GM21529 (cell line): Measurements from ENCODE around the gene NHERF2.
"Not testable (repeated sequence)": the region's sequence is repeated elsewhere in the genome, so short reads cannot be mapped to it uniquely, and the experiment has no call there.

ENCODE experiments used
- ATAC-seq: cut with Tn5 transposase; IDR thresholded peaks from one replicate; pipeline ENCODE4 v1.9.1; 2021; ENCODE audit not compliant: unreplicated experiment

Gene NHERF2

GRCh38 chr16:2025878-2026460, 733 bp upstream of the NHERF2 start:
- no peak for ATAC-seq

- ATAC-seq: no peak
Measured at GRCh38 chr16:2027024-2028010, 615 bp downstream of the NHERF2 start.

GRCh38 chr16:2028146-2028545, 1.4 kb downstream of the NHERF2 start:
- no peak for ATAC-seq

GRCh38 chr16:2028620-2029220, 2.0 kb downstream of the NHERF2 start:
- no peak for ATAC-seq

- no peak for ATAC-seq
Measured at GRCh38 chr16:2029350-2029749, 2.6 kb downstream of the NHERF2 start.

GRCh38 chr16:2030036-2030435, 3.3 kb downstream of the NHERF2 start:
- ATAC-seq: no peak

GRCh38 chr16:2031081-2031577, 4.4 kb downstream of the NHERF2 start:
- no peak for ATAC-seq

GRCh38 chr16:2032285-2033056, 5.8 kb downstream of the NHERF2 start:
- ATAC-seq: no peak

- ATAC-seq: no peak
Measured at GRCh38 chr16:2033057-2033908, 6.6 kb downstream of the NHERF2 start.

GRCh38 chr16:2033909-2034695, 7.4 kb downstream of the NHERF2 start:
- ATAC-seq: not testable (repeated sequence)

- ATAC-seq: no peak
Measured at GRCh38 chr16:2034696-2035430, 8.2 kb downstream of the NHERF2 start.

- ATAC-seq: no peak
Measured at GRCh38 chr16:2035431-2036199, 8.9 kb downstream of the NHERF2 start.

GRCh38 chr16:2036200-2036966, 9.7 kb downstream of the NHERF2 start:
- ATAC-seq: no peak

GRCh38 chr16:2037115-2037514, 10.4 kb downstream of the NHERF2 start:
- no peak for ATAC-seq

- no peak for ATAC-seq
Measured at GRCh38 chr16:2037647-2038381, 11.1 kb downstream of the NHERF2 start.
